ENCODE data around the gene PPIG.
"Not testable (repeated sequence)": the region's sequence is repeated elsewhere in the genome, so short reads cannot be mapped to it uniquely, and the experiment has no call there.

The PPIG gene

GRCh38 chr2:169584005-169584877 is at the start of gene PPIG:
Gene PPIG, plus strand, starts transcription at chr2:169584351. Its CDS starts 19,691 bp downstream, at chr2:169604042.
- DNase-seq (ENCODE audit: low read depth), result peak; percentile 63

- not testable (repeated sequence) for DNase-seq (ENCODE audit: low read depth)
Measured at GRCh38 chr2:169539460-169539859, 44.7 kb upstream of the PPIG start.

- no peak for DNase-seq (ENCODE audit: low read depth)
Measured at GRCh38 chr2:169540146-169540545, 44.0 kb upstream of the PPIG start.

GRCh38 chr2:169542433-169542832 is 41.7 kb upstream of the PPIG start:
- no peak for DNase-seq (ENCODE audit: low read depth)

- no peak for DNase-seq (ENCODE audit: low read depth)
Measured at GRCh38 chr2:169546756-169547155, 37.4 kb upstream of the PPIG start.

- no peak for DNase-seq (ENCODE audit: low read depth)
Measured at GRCh38 chr2:169561364-169561763, 22.8 kb upstream of the PPIG start.

GRCh38 chr2:169562084-169562483 is 22.1 kb upstream of the PPIG start:
- DNase-seq (ENCODE audit: low read depth), result not testable (repeated sequence)

GRCh38 chr2:169562519-169562918 is 21.6 kb upstream of the PPIG start:
- no peak for DNase-seq (ENCODE audit: low read depth)

- no peak for DNase-seq (ENCODE audit: low read depth)
Measured at GRCh38 chr2:169565686-169566085, 18.5 kb upstream of the PPIG start.

GRCh38 chr2:169569948-169570347 is 14.2 kb upstream of the PPIG start:
- no peak for DNase-seq (ENCODE audit: low read depth)

GRCh38 chr2:169570752-169571151 is 13.4 kb upstream of the PPIG start:
- DNase-seq (ENCODE audit: low read depth), result not testable (repeated sequence)

GRCh38 chr2:169571571-169571970 is 12.6 kb upstream of the PPIG start:
- no peak for DNase-seq (ENCODE audit: low read depth)

GRCh38 chr2:169572189-169572588 is 12.0 kb upstream of the PPIG start:
- DNase-seq (ENCODE audit: low read depth), result no peak

- no peak for DNase-seq (ENCODE audit: low read depth)
Measured at GRCh38 chr2:169572821-169573159, 11.4 kb upstream of the PPIG start.

GRCh38 chr2:169573160-169573973 is 10.8 kb upstream of the PPIG start, which contains the start of gene FASTKD1:
Gene FASTKD1, minus strand, starts transcription at chr2:169573865. Its CDS starts 1,836 bp downstream, at chr2:169572029.
- DNase-seq (ENCODE audit: low read depth), result peak; percentile 60

- no peak for DNase-seq (ENCODE audit: low read depth)
Measured at GRCh38 chr2:169573974-169574299, 10.2 kb upstream of the PPIG start.

- DNase-seq (ENCODE audit: low read depth), result not testable (repeated sequence)
Measured at GRCh38 chr2:169574539-169574938, 9.6 kb upstream of the PPIG start.

- DNase-seq (ENCODE audit: low read depth), result not testable (repeated sequence)
Measured at GRCh38 chr2:169575264-169575663, 8.9 kb upstream of the PPIG start.

- DNase-seq (ENCODE audit: low read depth), result no peak
Measured at GRCh38 chr2:169579044-169579443, 5.1 kb upstream of the PPIG start.

- not testable (repeated sequence) for DNase-seq (ENCODE audit: low read depth)
Measured at GRCh38 chr2:169582552-169583266, 1.4 kb upstream of the PPIG start.

GRCh38 chr2:169583518-169583917 is 633 bp upstream of the PPIG start:
- no peak for DNase-seq (ENCODE audit: low read depth)

- DNase-seq (ENCODE audit: low read depth), result no peak
Measured at GRCh38 chr2:169585673-169586072, 1.5 kb downstream of the PPIG start.
